Ovary (tissue), 9 donors: ENCODE results near the gene SYVN1. TPM values are rescaled to one million over a fixed set of nuclear protein-coding genes. Genes with fewer than 3 reads are reported as not detected.

ENCODE experiments used
- DNase-seq, 5 donors: peaks; one replicate each; pipeline ENCODE4 v3.0.0-alpha.2; 2019 to 2020
- H3K27ac ChIP-seq, 2 donors: fragments of 200-600 bp; one replicate each; pipeline versions ENCODE4 v1.5.1 to v1.8.0; 2019 to 2022
- H3K27me3 ChIP-seq: fragments of 200-600 bp; one replicate; pipeline ENCODE4 v1.8.0; 2022
- H3K36me3 ChIP-seq: fragments of 200-600 bp; sonication (generic); one replicate; pipeline ENCODE4 v1.5.1; 2019
- H3K4me1 ChIP-seq: one replicate; pipeline ENCODE4 v1.8.1; 2013; ENCODE audit warnings: mild to moderate bottlenecking, moderate library complexity; ENCODE audit not compliant: insufficient read depth
- H3K4me3 ChIP-seq: fragments of 200-600 bp; sonication (generic); one replicate; pipeline ENCODE4 v1.5.1; 2017
- H3K9me3 ChIP-seq, 2 donors: fragments of 200-600 bp in 1 of 2; sonication (generic) in 1 of 2; one replicate each; pipeline versions ENCODE4 v1.5.1 to v1.8.1; 2013 to 2019; ENCODE audit warnings: mild to moderate bottlenecking in 1 of 2, moderate library complexity in 1 of 2
- CTCF ChIP-seq, 3 donors: fragments of 450-650 bp in 2 of 3; fragments of 200-600 bp in 1 of 3; IDR thresholded peaks; one replicate each; pipeline versions ENCODE4 v1.5.1 to v1.8.0; 2016 to 2022; ENCODE audit warnings: antibody characterized with exemption in 3 of 3, mild to moderate bottlenecking in 1 of 3
- EP300 ChIP-seq: sonication (generic); formaldehyde crosslinking; IDR thresholded peaks from one replicate; pipeline ENCODE4 v1.6.1; 2017; ENCODE audit warnings: antibody characterized with exemption
- POLR2A ChIP-seq: fragments of 450-650 bp; IDR thresholded peaks from one replicate; pipeline ENCODE4 v1.6.1; 2017; ENCODE audit warnings: antibody characterized with exemption, mild to moderate bottlenecking, moderate library complexity
- WGBS, 3 donors: extraction: QIAGEN DNeasy Blood & Tissue Kit in 1 of 3; methylation state at CpG; one replicate each; pipeline versions ENCODE4 v1.1.5 to v1.1.7; 2013 to 2017; 5-methylcytosine and 5-hydroxymethylcytosine counted together
- intact Hi-C, 4 donors: fragments of 100-400 bp; cut with DNase I; formaldehyde crosslinking; loops; one replicate each; pipeline versions ENCODE4 v1.11.0 to v1.15.1; 2022 to 2023
- polyA plus RNA-seq, 2 donors: library from polyadenylated mRNA; stranded (reverse); fragments of 200-250 nt in 1 of 2; fragments of 350-450 nt in 1 of 2; fragmentation: Illumina TruSeq in 1 of 2; extraction: RNeasy Lipid Tissue Mini Kit (QIAGEN cat#74804) in 1 of 2; gene quantifications; one replicate each; pipeline ENCODE4 v1.2.3, GENCODE V29; 2013 to 2014
- total RNA-seq, 7 donors: library from RNA; depleted of rRNA in 2 of 7; stranded (reverse); fragments of >200 nt in 2 of 7; fragmentation: NEBNext Ultra II Directional in 3 of 7; extraction: Animal tissue kit (Norgen Biotek cat#: 25700) in 3 of 7; gene quantifications; one replicate each; pipeline versions ENCODE4 v1.1.0 to v1.2.4, GENCODE V29; 2016 to 2023
- donor health status: DM: no; HTN: no; CAD: no; lungs with moderate emphysema.
- donor health status: DM: no; HTN: no; CAD: no.
- donor health status: Bipolar disorder and iron deficiency.
- donor health status: DM: yes; HTN: yes; CAD: no.
- donor health status: DM: no; HTN: no; CAD: no.
- donor health status: DM: yes; HTN: yes; CAD: no.

The SYVN1 gene
- total and polyA plus RNA-seq, 9 donors, result 21.1 to 73.0 (median 53.3) TPM

- intact Hi-C loops, result no loop called here
- peak; percentile 89 to 94 (median 93) for DNase-seq
- H3K4me3 ChIP-seq, result peak overlapping the region; percentile 76
- no peaks in the 10 kb centered on the region for H3K9me3 ChIP-seq
- TF ChIP-seq POLR2A (peak; percentile 15), CTCF (IDR thresholded peaks at IDR 0.05) (no peak)
- 1 to 2% (median 1%) methylated on average over 24 of the region's 24 CpGs for WGBS, 3 donors
- no peaks in the 10 kb centered on the region for H3K36me3 ChIP-seq
- H3K27ac ChIP-seq, result peak overlapping the region; percentile 79 to 99
- no peaks in the 10 kb centered on the region for H3K4me1 ChIP-seq
- no peaks in the 10 kb centered on the region for H3K27me3 ChIP-seq
Measured at GRCh38 chr11:65134952-65135632, 773 bp upstream of the SYVN1 start.

- H3K4me1 ChIP-seq, result no peaks in the 10 kb centered on the region
- peak overlapping the region; percentile 76 for H3K4me3 ChIP-seq
- H3K9me3 ChIP-seq, result no peaks in the 10 kb centered on the region
- WGBS, 3 donors, result 0 to 2% (median 2%) methylated on average over 20 of the region's 20 CpGs
- no peak for TF ChIP-seq POLR2A
- TF ChIP-seq CTCF (IDR thresholded peaks at IDR 0.05), result no peak
- TF ChIP-seq EP300, result no peak
- DNase-seq, result peak in 4 of 5 donors; percentile 51 to 70 (median 58)
- H3K27me3 ChIP-seq, result no peaks in the 10 kb centered on the region
- H3K27ac ChIP-seq, result peak overlapping the region; percentile 79 to 99
- no peaks in the 10 kb centered on the region for H3K36me3 ChIP-seq
- intact Hi-C loops, result no loop called here
Measured at GRCh38 chr11:65133724-65134123, 595 bp downstream of the SYVN1 start.

GRCh38 chr11:65132988-65133700 is 1.2 kb downstream of the SYVN1 start:
- 31 to 33% (median 32%) methylated on average over 17 to 18 of the region's 18 CpGs for WGBS, 3 donors
- Histone ChIP-seq H3K4me3 (peak overlapping the region; percentile 76), H3K27ac (peak overlapping the region in 1 of 2 donors; percentile 99), H3K27me3 (no peaks in the 10 kb centered on the region), H3K4me1 (no peaks in the 10 kb centered on the region), H3K9me3 (no peaks in the 10 kb centered on the region), H3K36me3 (no peaks in the 10 kb centered on the region)
- no peak for TF ChIP-seq POLR2A
- no peak for TF ChIP-seq CTCF (IDR thresholded peaks at IDR 0.05)
- no peak for TF ChIP-seq EP300
- DNase-seq, result peak in 4 of 5 donors; percentile 40 to 54 (median 48)
- intact Hi-C loops, result no loop called here

GRCh38 chr11:65132238-65132987 is 1.9 kb downstream of the SYVN1 start:
- H3K27ac ChIP-seq, result no peak overlapping the region
- no peaks in the 10 kb centered on the region for H3K27me3 ChIP-seq
- no peaks in the 10 kb centered on the region for H3K4me1 ChIP-seq
- DNase-seq, result peak in 1 of 5 donors; percentile 16
- WGBS, 3 donors, result 61 to 70% (median 64%) methylated on average over 10 of the region's 10 CpGs
- TF ChIP-seq EP300 (no peak), POLR2A (no peak), CTCF (IDR thresholded peaks at IDR 0.05) (no peak)
- no peaks in the 10 kb centered on the region for H3K36me3 ChIP-seq
- intact Hi-C loops, result no loop called here
- H3K9me3 ChIP-seq, result no peaks in the 10 kb centered on the region
- no peak overlapping the region for H3K4me3 ChIP-seq
